Erythroblast (primary cell): ENCODE results near the gene BCAR3.

Experiments used
- GATA1 ChIP-seq: IDR thresholded peaks from 2 replicates; pipeline ENCODE4 v1.6.1; 2011; ENCODE audit warnings: low read depth, mild to moderate bottlenecking, control low read depth, low read length, moderate library complexity
- POLR2A ChIP-seq: IDR thresholded peaks from 2 replicates; pipeline ENCODE4 v1.6.1; 2011; ENCODE audit warnings: mild to moderate bottlenecking, low read length

DNA sequence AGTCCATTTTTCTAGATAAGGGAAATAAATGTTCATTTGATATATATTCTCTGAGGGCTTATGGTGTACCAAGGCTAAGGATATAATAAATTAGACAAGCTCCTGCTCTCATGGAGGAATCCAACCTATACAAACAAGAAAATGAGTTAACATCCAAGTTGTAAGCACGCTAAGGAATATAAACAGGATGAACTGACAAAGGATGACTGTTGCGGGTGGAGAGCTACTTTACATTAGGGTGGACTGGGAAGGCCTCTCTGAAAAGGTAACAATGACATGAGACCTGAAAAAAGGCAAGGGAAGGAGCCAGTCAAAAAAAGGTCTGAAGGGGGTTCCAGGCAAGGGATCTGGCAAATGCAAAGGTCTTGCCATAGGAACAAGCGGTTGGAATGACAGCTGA, 3.1 kb downstream of the BCAR3 start:
- no peak for TF ChIP-seq POLR2A
- no peak for TF ChIP-seq GATA1
